ENCODE measurements around the gene FAM20A.

The FAM20A gene

DNA sequence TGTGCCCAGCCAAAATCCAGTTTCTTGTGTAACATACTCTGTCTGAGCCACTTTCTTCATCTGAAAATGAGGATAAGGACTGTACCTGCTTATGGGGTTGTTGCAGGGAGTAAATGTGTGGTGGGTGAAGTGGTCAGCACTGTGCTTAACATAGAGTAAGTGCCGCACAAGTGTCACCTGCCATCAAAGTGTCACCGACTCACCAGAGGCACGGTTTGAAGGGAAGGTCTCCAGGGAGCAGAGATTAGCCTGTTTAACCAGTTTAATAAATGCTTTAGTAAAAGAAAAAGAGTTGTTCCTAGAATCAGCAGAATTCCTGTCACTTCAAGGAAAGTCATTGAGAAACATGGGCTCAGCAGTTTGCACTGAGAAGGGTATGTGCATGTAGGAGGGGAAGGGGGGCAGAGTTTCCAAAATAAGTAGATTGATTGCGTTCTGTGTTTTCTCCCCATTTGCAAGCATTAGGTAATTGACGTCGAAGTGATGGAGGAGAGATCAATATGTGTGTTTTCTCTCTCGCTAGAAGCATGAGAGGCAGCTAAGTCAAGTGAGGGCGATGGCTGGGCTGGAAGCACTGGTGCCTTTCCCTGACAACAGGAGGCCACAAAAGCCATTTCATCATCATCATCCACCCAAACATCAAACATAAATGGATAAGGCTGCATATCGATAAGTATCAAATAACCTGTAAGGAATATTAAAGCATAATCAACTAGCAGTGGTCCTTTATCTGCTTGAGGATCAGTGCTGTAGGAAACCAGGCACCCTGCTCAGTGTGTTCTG lies 19.1 kb downstream of the FAM20A start:
- WGBS (ENCODE audit: insufficient coverage), result 90% methylated on average over 6 of the region's 9 CpGs
- CTCF ChIA-PET, result no interaction called here
- POLR2A ChIA-PET, result no interaction called here
- Histone ChIP-seq H3K4me1 (ENCODE audit: control extremely low read depth in 1 of 4, control insufficient read depth in 4 of 4, insufficient read depth in 4 of 4, low read length in 3 of 4) (no peaks in the 10 kb centered on the region), H3K9me3 (ENCODE audit: control extremely low read depth in 1 of 5, control insufficient read depth in 4 of 5, insufficient read depth in 2 of 5, low read depth in 1 of 5, low read length in 4 of 5) (no peaks in the 10 kb centered on the region), H3K27me3 (replicated peaks in 2 of 5; ENCODE audit: control insufficient read depth in 4 of 5, insufficient read depth in 5 of 5, low read length in 4 of 5) (peaks cover 0 to 3% (median 0%) of the 10 kb centered on the region in 5 experiments), H3K27ac (ENCODE audit: insufficient read depth in 1 of 2, low read depth in 1 of 2, low read length in 2 of 2, poor library complexity in 1 of 2, severe bottlenecking in 2 of 2) (no peak overlapping the region), H3K4me3 (ENCODE audit: control insufficient read depth in 1 of 7, extremely low read depth in 1 of 7, insufficient read depth in 4 of 7, low read depth in 2 of 7, low read length in 6 of 7) (no peak overlapping the region), H3K36me3 (ENCODE audit: control insufficient read depth in 4 of 4, insufficient read depth in 4 of 4, low read length in 3 of 4) (no peaks in the 10 kb centered on the region)
- DNase-seq, result no peak

DNA sequence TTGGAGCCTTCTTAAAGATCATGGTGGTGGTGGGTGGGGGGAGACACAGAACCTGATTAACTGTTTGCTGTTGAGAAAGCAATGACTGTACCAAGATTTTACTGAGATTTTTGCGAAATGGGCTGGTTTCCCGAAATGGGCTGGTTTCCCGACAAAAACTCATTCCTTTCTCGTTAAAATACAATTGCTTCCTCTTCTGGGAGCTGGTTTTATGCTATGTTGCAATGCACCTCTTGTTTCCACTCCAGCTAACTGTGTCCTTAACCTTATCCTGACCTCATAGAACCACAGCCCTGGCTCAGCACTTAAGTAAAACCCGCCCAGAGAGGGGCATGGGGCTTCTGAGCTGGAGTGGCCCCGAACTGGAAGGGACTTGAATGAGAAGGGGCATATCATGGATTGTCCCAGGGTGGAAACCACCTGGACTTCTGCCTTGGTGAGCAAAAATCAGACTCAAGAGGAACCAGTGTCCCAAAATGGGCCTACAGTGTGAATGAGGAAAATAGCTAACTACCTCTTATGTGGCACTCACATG lies 20.9 kb downstream of the FAM20A start:
- Histone ChIP-seq H3K4me3 (ENCODE audit: control insufficient read depth in 1 of 7, extremely low read depth in 1 of 7, insufficient read depth in 4 of 7, low read depth in 2 of 7, low read length in 6 of 7) (no peak overlapping the region), H3K4me1 (ENCODE audit: control extremely low read depth in 1 of 4, control insufficient read depth in 4 of 4, insufficient read depth in 4 of 4, low read length in 3 of 4) (no peaks in the 10 kb centered on the region), H3K9me3 (ENCODE audit: control extremely low read depth in 1 of 5, control insufficient read depth in 4 of 5, insufficient read depth in 2 of 5, low read depth in 1 of 5, low read length in 4 of 5) (no peaks in the 10 kb centered on the region), H3K27ac (ENCODE audit: insufficient read depth in 1 of 2, low read depth in 1 of 2, low read length in 2 of 2, poor library complexity in 1 of 2, severe bottlenecking in 2 of 2) (no peak overlapping the region), H3K27me3 (replicated peaks in 2 of 5; ENCODE audit: control insufficient read depth in 4 of 5, insufficient read depth in 5 of 5, low read length in 4 of 5) (peaks cover 0 to 3% (median 0%) of the 10 kb centered on the region in 5 experiments), H3K36me3 (ENCODE audit: control insufficient read depth in 4 of 4, insufficient read depth in 4 of 4, low read length in 3 of 4) (no peaks in the 10 kb centered on the region)
- 93% methylated on average over 6 of the region's 6 CpGs for WGBS (ENCODE audit: insufficient coverage)
- no peak for DNase-seq
- CTCF ChIA-PET, result no interaction called here
- POLR2A ChIA-PET, result no interaction called here

DNA sequence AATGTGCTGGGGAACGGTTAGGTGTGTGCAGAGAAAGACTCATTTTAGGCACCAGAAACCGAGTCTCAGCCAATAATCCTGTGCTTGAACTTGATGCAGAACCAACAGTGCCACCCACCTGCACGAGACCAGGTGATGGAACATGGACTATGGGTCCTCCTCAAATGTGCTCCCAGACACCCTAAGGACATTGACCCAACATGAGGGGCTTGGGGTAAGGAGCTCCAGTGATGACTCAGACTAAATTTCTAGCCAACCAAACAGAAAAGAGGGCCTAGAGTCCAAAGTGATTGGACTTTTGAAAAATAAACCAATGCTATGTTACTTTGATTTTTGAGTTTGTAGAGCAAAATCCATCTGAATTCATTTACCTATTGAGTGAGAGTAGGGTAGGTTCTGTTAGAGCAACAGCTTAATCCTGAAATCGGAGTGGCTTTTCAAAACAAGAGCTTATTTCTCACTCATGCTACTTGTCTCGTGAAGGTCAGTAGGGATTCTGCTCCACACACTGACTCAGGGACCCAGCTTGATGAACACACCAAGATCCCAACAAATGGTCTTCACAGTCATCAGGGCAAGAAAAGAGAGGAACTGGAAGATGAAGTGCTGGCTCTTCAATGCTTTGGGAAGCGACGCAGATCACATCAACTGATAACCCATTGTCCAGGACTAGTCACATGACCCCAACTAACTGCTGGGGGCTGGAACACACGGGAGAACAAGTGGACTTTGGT lies 21.8 kb downstream of the FAM20A start:
- 100% methylated on average over 6 of the region's 8 CpGs for WGBS (ENCODE audit: insufficient coverage)
- DNase-seq, result no peak
- POLR2A ChIA-PET, result no interaction called here
- no peaks in the 10 kb centered on the region for H3K4me1 ChIP-seq (ENCODE audit: control extremely low read depth in 1 of 4, control insufficient read depth in 4 of 4, insufficient read depth in 4 of 4, low read length in 3 of 4)
- no peak overlapping the region for H3K4me3 ChIP-seq (ENCODE audit: control insufficient read depth in 1 of 7, extremely low read depth in 1 of 7, insufficient read depth in 4 of 7, low read depth in 2 of 7, low read length in 6 of 7)
- no peak overlapping the region for H3K27ac ChIP-seq (ENCODE audit: insufficient read depth in 1 of 2, low read depth in 1 of 2, low read length in 2 of 2, poor library complexity in 1 of 2, severe bottlenecking in 2 of 2)
- no peaks in the 10 kb centered on the region for H3K36me3 ChIP-seq (ENCODE audit: control insufficient read depth in 4 of 4, insufficient read depth in 4 of 4, low read length in 3 of 4)
- H3K27me3 ChIP-seq (replicated peaks in 2 of 5; ENCODE audit: control insufficient read depth in 4 of 5, insufficient read depth in 5 of 5, low read length in 4 of 5), result peaks cover 0 to 1% (median 0%) of the 10 kb centered on the region in 5 experiments
- H3K9me3 ChIP-seq (ENCODE audit: control extremely low read depth in 1 of 5, control insufficient read depth in 4 of 5, insufficient read depth in 2 of 5, low read depth in 1 of 5, low read length in 4 of 5), result no peaks in the 10 kb centered on the region
- CTCF ChIA-PET, result no interaction called here

DNA sequence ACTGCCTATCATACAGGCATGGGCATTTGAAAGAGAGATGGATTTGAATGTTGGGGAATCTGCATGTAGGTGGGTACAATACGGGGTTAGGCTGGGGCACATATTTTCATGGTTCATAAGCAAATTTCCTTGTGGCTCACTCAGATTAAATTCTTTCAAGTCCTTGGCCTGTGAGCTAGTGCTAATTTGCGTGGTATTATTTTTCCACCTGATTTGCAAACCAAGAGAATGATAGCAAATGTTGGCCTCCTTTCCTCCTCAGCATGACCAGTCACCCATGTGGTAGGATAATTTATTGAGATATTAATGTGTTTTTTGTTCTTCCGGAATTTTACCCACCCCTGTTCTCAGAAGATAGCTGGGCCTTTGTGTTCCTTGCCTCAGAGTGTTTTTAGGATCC lies 22.9 kb downstream of the FAM20A start:
- no peaks in the 10 kb centered on the region for H3K9me3 ChIP-seq (ENCODE audit: control extremely low read depth in 1 of 5, control insufficient read depth in 4 of 5, insufficient read depth in 2 of 5, low read depth in 1 of 5, low read length in 4 of 5)
- ChIA-PET CTCF (no interaction called here), POLR2A (no interaction called here)
- WGBS (ENCODE audit: insufficient coverage), result 100% methylated on average over 1 of the region's 3 CpGs
- no peak for DNase-seq
- H3K36me3 ChIP-seq (ENCODE audit: control insufficient read depth in 4 of 4, insufficient read depth in 4 of 4, low read length in 3 of 4), result no peaks in the 10 kb centered on the region
- no peak overlapping the region for H3K27ac ChIP-seq (ENCODE audit: insufficient read depth in 1 of 2, low read depth in 1 of 2, low read length in 2 of 2, poor library complexity in 1 of 2, severe bottlenecking in 2 of 2)
- H3K4me1 ChIP-seq (ENCODE audit: control extremely low read depth in 1 of 4, control insufficient read depth in 4 of 4, insufficient read depth in 4 of 4, low read length in 3 of 4), result no peaks in the 10 kb centered on the region
- H3K4me3 ChIP-seq (ENCODE audit: control insufficient read depth in 1 of 7, extremely low read depth in 1 of 7, insufficient read depth in 4 of 7, low read depth in 2 of 7, low read length in 6 of 7), result no peak overlapping the region
- H3K27me3 ChIP-seq (replicated peaks in 2 of 5; ENCODE audit: control insufficient read depth in 4 of 5, insufficient read depth in 5 of 5, low read length in 4 of 5), result no peaks in the 10 kb centered on the region

DNA sequence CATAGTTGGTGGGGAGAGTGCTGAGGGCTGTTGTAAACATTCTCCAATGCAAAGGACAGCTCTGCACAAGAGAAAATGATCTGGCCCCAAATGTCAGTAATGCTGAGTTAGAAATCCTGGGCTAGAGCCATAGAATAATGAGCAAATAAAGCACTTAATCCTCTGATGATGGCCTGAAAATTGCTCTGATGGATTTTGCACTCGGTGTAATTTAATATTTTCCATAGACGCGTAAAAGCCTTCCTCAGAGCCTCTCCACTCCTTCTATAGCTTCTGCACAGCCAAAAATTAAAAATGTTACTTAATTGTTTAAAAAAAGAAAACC lies 23.7 kb downstream of the FAM20A start:
- no peaks in the 10 kb centered on the region for H3K4me1 ChIP-seq (ENCODE audit: control extremely low read depth in 1 of 4, control insufficient read depth in 4 of 4, insufficient read depth in 4 of 4, low read length in 3 of 4)
- DNase-seq, result no peak
- H3K9me3 ChIP-seq (ENCODE audit: control extremely low read depth in 1 of 5, control insufficient read depth in 4 of 5, insufficient read depth in 2 of 5, low read depth in 1 of 5, low read length in 4 of 5), result no peaks in the 10 kb centered on the region
- H3K36me3 ChIP-seq (ENCODE audit: control insufficient read depth in 4 of 4, insufficient read depth in 4 of 4, low read length in 3 of 4), result no peaks in the 10 kb centered on the region
- no CpG with 5 or more reads among the region's 3 CpGs for WGBS (ENCODE audit: insufficient coverage)
- ChIA-PET CTCF (interaction anchor here (1.2 kb wide), 1 partner anchor 194 kb away, joined by 3 read pairs; no protein-coding TSS in a partner anchor), POLR2A (no interaction called here)
- H3K27me3 ChIP-seq (replicated peaks in 2 of 5; ENCODE audit: control insufficient read depth in 4 of 5, insufficient read depth in 5 of 5, low read length in 4 of 5), result no peaks in the 10 kb centered on the region
- no peak overlapping the region for H3K4me3 ChIP-seq (ENCODE audit: control insufficient read depth in 1 of 7, extremely low read depth in 1 of 7, insufficient read depth in 4 of 7, low read depth in 2 of 7, low read length in 6 of 7)
- no peak overlapping the region for H3K27ac ChIP-seq (ENCODE audit: insufficient read depth in 1 of 2, low read depth in 1 of 2, low read length in 2 of 2, poor library complexity in 1 of 2, severe bottlenecking in 2 of 2)

DNA sequence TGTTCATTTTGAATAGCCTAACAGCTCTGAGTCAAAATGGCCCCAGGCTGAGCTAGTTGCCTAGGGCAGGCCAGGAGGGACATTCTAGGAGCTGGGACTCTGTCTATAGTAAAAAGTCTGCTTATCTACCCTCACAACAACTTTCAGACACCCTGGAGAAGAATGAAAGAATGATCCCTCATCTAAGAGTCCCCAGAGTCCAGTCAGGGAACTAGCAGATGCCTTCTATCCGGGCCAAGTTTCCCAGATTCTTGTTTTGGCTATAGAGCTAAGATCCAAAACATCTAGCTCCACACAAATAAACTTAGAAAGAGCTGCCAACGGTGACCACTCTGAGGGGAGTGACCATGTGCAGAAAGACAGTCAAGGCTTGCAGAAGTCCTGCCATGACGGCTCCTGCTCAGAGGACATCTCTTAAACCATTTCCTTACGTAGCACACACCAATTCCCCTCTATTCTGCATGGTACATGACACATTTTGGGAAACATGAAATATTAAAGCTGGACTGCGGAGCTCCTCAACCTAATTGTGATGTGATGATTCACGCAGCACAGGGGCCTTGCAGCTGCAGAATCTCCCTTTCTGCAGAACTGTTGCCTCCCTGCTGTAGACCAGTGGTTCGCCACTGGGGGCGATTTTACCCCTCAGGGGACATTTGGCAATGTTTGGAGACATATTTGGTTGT lies 24.2 kb downstream of the FAM20A start:
- Histone ChIP-seq H3K4me1 (ENCODE audit: control extremely low read depth in 1 of 4, control insufficient read depth in 4 of 4, insufficient read depth in 4 of 4, low read length in 3 of 4) (no peaks in the 10 kb centered on the region), H3K27ac (ENCODE audit: insufficient read depth in 1 of 2, low read depth in 1 of 2, low read length in 2 of 2, poor library complexity in 1 of 2, severe bottlenecking in 2 of 2) (no peak overlapping the region), H3K36me3 (ENCODE audit: control insufficient read depth in 4 of 4, insufficient read depth in 4 of 4, low read length in 3 of 4) (no peaks in the 10 kb centered on the region), H3K27me3 (replicated peaks in 2 of 5; ENCODE audit: control insufficient read depth in 4 of 5, insufficient read depth in 5 of 5, low read length in 4 of 5) (no peaks in the 10 kb centered on the region), H3K4me3 (ENCODE audit: control insufficient read depth in 1 of 7, extremely low read depth in 1 of 7, insufficient read depth in 4 of 7, low read depth in 2 of 7, low read length in 6 of 7) (no peak overlapping the region), H3K9me3 (ENCODE audit: control extremely low read depth in 1 of 5, control insufficient read depth in 4 of 5, insufficient read depth in 2 of 5, low read depth in 1 of 5, low read length in 4 of 5) (no peaks in the 10 kb centered on the region)
- POLR2A ChIA-PET, result interaction anchor here (0.5 kb wide), 1 partner anchor 896 kb away, joined by 3 read pairs; no protein-coding TSS in a partner anchor
- CTCF ChIA-PET, result interaction anchor here (1.2 kb wide), 1 partner anchor 195 kb away, joined by 3 read pairs; no protein-coding TSS in a partner anchor
- DNase-seq, result no peak
- 96% methylated on average over 8 of the region's 8 CpGs for WGBS (ENCODE audit: insufficient coverage)

Measured in common myeloid progenitor, CD34-positive (primary cell).